ENCODE measurements around the gene CIDEA. TPM values are rescaled to one million over a fixed set of nuclear protein-coding genes. Genes with fewer than 3 reads are reported as not detected.

Gene CIDEA
- total RNA-seq, 1 experiment from 2014 or later: not detected

DNA sequence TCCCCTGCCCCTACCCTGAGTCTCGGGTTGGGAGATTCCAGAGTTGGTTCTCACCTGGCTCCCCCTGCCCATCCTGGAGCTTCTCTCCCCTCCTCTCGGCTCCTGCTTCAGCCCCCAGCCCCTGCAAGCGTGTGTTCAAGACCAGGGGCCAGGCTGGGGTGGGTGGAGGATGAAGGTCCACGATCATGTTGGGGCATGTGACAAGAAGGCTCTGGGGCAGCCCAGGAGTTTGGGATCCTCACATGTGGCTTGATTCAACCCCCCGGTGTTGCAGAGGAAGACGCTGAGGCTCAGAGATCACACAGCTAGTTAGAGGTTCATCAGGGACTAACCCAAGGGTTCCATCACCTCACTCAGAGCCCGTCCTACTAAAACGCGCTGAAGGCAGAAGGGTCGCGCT, 39.7 kb downstream of the CIDEA start:
- H3K79me2 ChIP-seq (ENCODE audit: insufficient read depth, low read length): no peaks in the 10 kb centered on the region
- no peak overlapping the region for H3T11ph ChIP-seq (ENCODE audit: low read length)
- H3K56ac ChIP-seq (ENCODE audit: insufficient read length, low read depth, low read length): no peak overlapping the region
- no peaks in the 10 kb centered on the region for H3K4me1 ChIP-seq (ENCODE audit: insufficient read depth, low read length)
- H3K4me3 Mint-ChIP-seq: no peak overlapping the region
- no CpG with 5 or more reads among the region's 11 CpGs for WGBS (ENCODE audit: extremely low coverage, insufficient read length, low lambda C conversion rate)
- TF ChIP-seq CTCF (conservative IDR thresholded peaks at IDR 0.05): no peak
- H3K14ac ChIP-seq (ENCODE audit: insufficient read depth, low read length): no peak overlapping the region
- H3K23me2 ChIP-seq (ENCODE audit: insufficient read length, low read depth, low read length, poor library complexity, severe bottlenecking): no peaks in the 10 kb centered on the region
- no peak overlapping the region for H4K5ac ChIP-seq (ENCODE audit: insufficient read length, low read depth, low read length)
- H3K27me3 ChIP-seq (ENCODE audit: insufficient read depth, low read length): no peaks in the 10 kb centered on the region
- H2BK15ac ChIP-seq (ENCODE audit: low read depth, low read length): no peak overlapping the region
- peaks cover 4 to 8% of the 10 kb centered on the region in 2 experiments for H3K4me1 Mint-ChIP-seq
- no peak overlapping the region for H2BK120ac ChIP-seq (ENCODE audit: low read depth, low read length, poor library complexity, severe bottlenecking)
- no peak for DNase-seq
- no peak overlapping the region for H2BK12ac ChIP-seq (ENCODE audit: insufficient read length, low read depth, low read length)
- H2BK20ac ChIP-seq (ENCODE audit: low read depth, low read length, poor library complexity, severe bottlenecking): no peak overlapping the region
- H3K27ac ChIP-seq (ENCODE audit: insufficient read length, low read depth, low read length): no peak overlapping the region
- no peaks in the 10 kb centered on the region for H4K20me1 ChIP-seq (ENCODE audit: control insufficient read depth, insufficient read depth, insufficient read length)
- no peak overlapping the region for H2AK5ac ChIP-seq (ENCODE audit: insufficient read length, low read length)
- H3K4me2 ChIP-seq (ENCODE audit: insufficient read depth, insufficient read length, low read length): no peak overlapping the region
- H3K9ac ChIP-seq (ENCODE audit: extremely low read depth, insufficient read length, low read length): no peak overlapping the region
- H3K23ac ChIP-seq (ENCODE audit: insufficient read length, low read depth, low read length): no peak overlapping the region
- H3K18ac ChIP-seq (ENCODE audit: insufficient read length, low read depth, low read length): no peak overlapping the region
- H2BK5ac ChIP-seq (ENCODE audit: insufficient read length, low read length): no peak overlapping the region
- H4K8ac ChIP-seq (replicated peaks; ENCODE audit: insufficient read length, low read depth, low read length): no peak overlapping the region
- H3K79me1 ChIP-seq (ENCODE audit: insufficient read depth, low read depth, low read length, poor library complexity, severe bottlenecking): no peaks in the 10 kb centered on the region
- H2AFZ ChIP-seq (ENCODE audit: low read length): no peak overlapping the region
- no peak overlapping the region for H3K4ac ChIP-seq (ENCODE audit: low read depth, low read length)
- no peak overlapping the region for H3K27ac Mint-ChIP-seq
- H3K9me3 ChIP-seq (ENCODE audit: control insufficient read depth, low read depth, low read length): no peaks in the 10 kb centered on the region
- H4K91ac ChIP-seq (ENCODE audit: insufficient read length, low read depth, low read length): no peak overlapping the region
- H3K36me3 Mint-ChIP-seq (ENCODE audit: insufficient read depth in 1 of 3, low read depth in 3 of 3): 0 out of 7 replicates have a peak, but pooled peaks cover 0 to 1% (median 0%) of the 10 kb centered on the region in 3 experiments
- peaks cover 11% of the 10 kb centered on the region for H3K27me3 Mint-ChIP-seq (ENCODE audit: low read depth)
- H3K9me3 Mint-ChIP-seq: peaks cover 4 to 6% of the 10 kb centered on the region in 2 experiments
